Spleen (tissue), 11 donors: ENCODE results near the gene SLC24A3. TPM values are rescaled to one million over a fixed set of nuclear protein-coding genes. Genes with fewer than 3 reads are reported as not detected.
A peak's percentile ranks its signal among the peaks of the same experiment; 100 is the strongest.

Source experiments
- DNase-seq: peaks from one replicate; pipeline ENCODE4 v3.0.0-alpha.2; 2020
- H3K27ac ChIP-seq, 8 donors: fragments of 200-600 bp; sonication (generic) in 7 of 8; 1 replicate in 4 of 8; 2 replicates in 4 of 8; pipeline versions ENCODE4 v1.5.0 to v1.8.0; 2016 to 2021; ENCODE audit warnings: inconsistent platforms in 4 of 8, mild to moderate bottlenecking in 4 of 8, moderate library complexity in 1 of 8
- H3K27me3 ChIP-seq, 7 donors: fragments of 200-600 bp; sonication (generic) in 6 of 7; replicated peaks in 1 of 7; 1 replicate in 4 of 7; 2 replicates in 3 of 7; pipeline versions ENCODE4 v1.5.0 to v1.8.0; 2016 to 2021; ENCODE audit warnings: inconsistent platforms in 3 of 7, mild to moderate bottlenecking in 1 of 7
- H3K36me3 ChIP-seq, 6 donors: fragments of 200-600 bp; sonication (generic) in 5 of 6; 1 replicate in 4 of 6; 2 replicates in 2 of 6; pipeline versions ENCODE4 v1.5.0 to v1.8.0; 2016 to 2021; ENCODE audit warnings: inconsistent platforms in 2 of 6
- H3K4me1 ChIP-seq, 6 donors: fragments of 200-600 bp; sonication (generic) in 5 of 6; 1 replicate in 3 of 6; 2 replicates in 3 of 6; pipeline versions ENCODE4 v1.5.0 to v1.8.0; 2016 to 2021; ENCODE audit warnings: inconsistent platforms in 3 of 6
- H3K4me3 ChIP-seq, 8 donors: fragments of 200-600 bp; sonication (generic) in 7 of 8; 1 replicate in 4 of 8; 2 replicates in 4 of 8; pipeline versions ENCODE4 v1.5.0 to v1.8.0; 2016 to 2021; ENCODE audit warnings: inconsistent platforms in 4 of 8, mild to moderate bottlenecking in 4 of 8, moderate library complexity in 2 of 8
- H3K9me3 ChIP-seq, 8 donors: fragments of 200-600 bp; sonication (generic) in 7 of 8; 1 replicate in 4 of 8; 2 replicates in 4 of 8; pipeline versions ENCODE4 v1.5.0 to v1.8.0; 2016 to 2021; ENCODE audit warnings: inconsistent platforms in 4 of 8
- CTCF ChIP-seq, 11 experiments: fragments of 200-600 bp in 7 of 11; fragments of 450-650 bp in 4 of 11; sonication (generic) in 4 of 11; IDR thresholded peaks in 8 of 11; conservative IDR thresholded peaks in 3 of 11; 1 replicate in 7 of 11; 2 replicates in 4 of 11; pipeline versions ENCODE4 v1.4.0 to v1.8.0; 2016 to 2021; ENCODE audit warnings: antibody characterized with exemption in 11 of 11, inconsistent platforms in 4 of 11, mild to moderate bottlenecking in 1 of 11
- POLR2A ChIP-seq, 3 donors: fragments of 450-650 bp; IDR thresholded peaks; one replicate each; pipeline ENCODE4 v1.5.1; 2017; ENCODE audit warnings: antibody characterized with exemption in 3 of 3, mild to moderate bottlenecking in 1 of 3
- POLR2AphosphoS5 ChIP-seq, 3 donors: sonication (generic); formaldehyde crosslinking; IDR thresholded peaks; one replicate each; pipeline ENCODE4 v1.5.1; 2017; ENCODE audit warnings: antibody characterized with exemption in 3 of 3
- WGBS, 5 donors: extraction: QIAGEN DNeasy Blood & Tissue Kit in 3 of 5; methylation state at CpG; one replicate each; pipeline versions ENCODE4 v1.1.5 to v1.1.7; 2013 to 2018; 5-methylcytosine and 5-hydroxymethylcytosine counted together
- intact Hi-C: fragments of 100-400 bp; cut with DNase I; formaldehyde crosslinking; loops from one replicate; pipeline ENCODE4 v1.15.0; 2023; ENCODE audit warnings: low total_unique reads
- polyA plus RNA-seq, 3 donors: library from polyadenylated mRNA; stranded (reverse); fragments of 200-250 nt; gene quantifications; one replicate each; pipeline ENCODE4 v1.2.1, GENCODE V29; 2013
- total RNA-seq, 7 donors: library from RNA; depleted of rRNA in 3 of 7; stranded (reverse); fragments of >200 nt in 3 of 7; fragmentation: NEBNext Ultra II Directional in 4 of 7; extraction: Animal tissue kit (Norgen Biotek cat#: 25700) in 4 of 7; gene quantifications; one replicate each; pipeline versions ENCODE4 v1.1.0 to v1.2.1, GENCODE V29; 2016 to 2021
- donor health status: healthy with polysubstance abuse.
- donor health status: DM: no; HTN: no; CAD: no; lungs with moderate emphysema.
- donor health status: DM: no; HTN: no; CAD: no.
- donor health status: Bipolar disorder and iron deficiency.
- donor health status: healthy.
- donor health status: DM: no; HTN: no; CAD: no.
- donor health status: DM: yes; HTN: yes; CAD: no.

The SLC24A3 gene
- total and polyA plus RNA-seq, 10 donors: 0.37 to 3.9 (median 2.6) TPM

- H3K4me3 ChIP-seq: no peak overlapping the region
- H3K36me3 ChIP-seq: no peaks in the 10 kb centered on the region
- intact Hi-C loops: no loop called here
- H3K4me1 ChIP-seq: peaks cover 0 to 8% (median 0%) of the 10 kb centered on the region in 6 donors
- TF ChIP-seq POLR2A (IDR thresholded peaks at IDR 0.05): no peak
- TF ChIP-seq CTCF (IDR thresholded peaks at IDR 0.05 in 8 of 11, conservative IDR thresholded peaks at IDR 0.05 in 3 of 11): no peak
- TF ChIP-seq POLR2AphosphoS5 (IDR thresholded peaks at IDR 0.05): no peak
- no peaks in the 10 kb centered on the region for H3K9me3 ChIP-seq
- H3K27ac ChIP-seq: no peak overlapping the region
- no peaks in the 10 kb centered on the region for H3K27me3 ChIP-seq
- no peak for DNase-seq
- 68 to 75% (median 71%) methylated on average over 4 of the region's 4 CpGs for WGBS, 5 donors
These were observed 335.1 kb downstream of the SLC24A3 start for GRCh38 chr20:19547547-19547946.

- H3K27ac ChIP-seq: no peak overlapping the region
- intact Hi-C loops: no loop called here
These were observed 337.5 kb downstream of the SLC24A3 start for GRCh38 chr20:19549896-19550295.

GRCh38 chr20:19552221-19553180, 340.1 kb downstream of the SLC24A3 start:
- Histone ChIP-seq H3K9me3 (no peaks in the 10 kb centered on the region), H3K4me3 (no peak overlapping the region), H3K27ac (peak overlapping the region in 2 of 8 donors; percentile 3 to 16), H3K36me3 (no peaks in the 10 kb centered on the region), H3K27me3 (no peaks in the 10 kb centered on the region), H3K4me1 (peaks cover 0 to 9% (median 0%) of the 10 kb centered on the region in 6 donors)
- no peak for DNase-seq
- 39 to 51% (median 45%) methylated on average over 9 of the region's 9 CpGs for WGBS, 5 donors
- TF ChIP-seq POLR2A (IDR thresholded peaks at IDR 0.05): no peak
- no peak for TF ChIP-seq CTCF (IDR thresholded peaks at IDR 0.05 in 8 of 11, conservative IDR thresholded peaks at IDR 0.05 in 3 of 11)
- no peak for TF ChIP-seq POLR2AphosphoS5 (IDR thresholded peaks at IDR 0.05)
- intact Hi-C loops: no loop called here

More at GRCh38 chr20:19549896-19550295, 337.5 kb downstream of the SLC24A3 start:
- Histone ChIP-seq H3K9me3 (no peaks in the 10 kb centered on the region), H3K36me3 (no peaks in the 10 kb centered on the region), H3K4me1 (peaks cover 0 to 9% (median 0%) of the 10 kb centered on the region in 6 donors), H3K27me3 (no peaks in the 10 kb centered on the region), H3K4me3 (no peak overlapping the region)
- no peak for DNase-seq
- TF ChIP-seq POLR2AphosphoS5 (IDR thresholded peaks at IDR 0.05): no peak
- TF ChIP-seq CTCF (IDR thresholded peaks at IDR 0.05 in 8 of 11, conservative IDR thresholded peaks at IDR 0.05 in 3 of 11): no peak
- TF ChIP-seq POLR2A (IDR thresholded peaks at IDR 0.05): no peak

- 54 to 100% (median 74%) methylated on average over 1 of the region's 1 CpG for WGBS, 5 donors
- intact Hi-C loops: no loop called here
These were observed 342.2 kb downstream of the SLC24A3 start for GRCh38 chr20:19554666-19555065.

More at GRCh38 chr20:19554666-19555065, 342.2 kb downstream of the SLC24A3 start:
- Histone ChIP-seq H3K4me3 (no peak overlapping the region), H3K4me1 (peaks cover 0 to 9% (median 0%) of the 10 kb centered on the region in 6 donors), H3K27ac (no peak overlapping the region), H3K9me3 (no peaks in the 10 kb centered on the region), H3K27me3 (no peaks in the 10 kb centered on the region), H3K36me3 (no peaks in the 10 kb centered on the region)
- TF ChIP-seq CTCF (IDR thresholded peaks at IDR 0.05 in 8 of 11, conservative IDR thresholded peaks at IDR 0.05 in 3 of 11) (no peak), POLR2A (IDR thresholded peaks at IDR 0.05) (no peak), POLR2AphosphoS5 (IDR thresholded peaks at IDR 0.05) (no peak)
- DNase-seq: no peak
